ENCODE measurements around the gene CASP2.
A peak's percentile ranks its signal among the peaks of the same experiment; 100 is the strongest.

The CASP2 gene

GRCh38 chr7:143287935-143288826, at the start of gene CASP2:
Gene CASP2, plus strand, starts transcription at chr7:143288351. Its CDS starts 105 bp downstream, at chr7:143288456.
- DNase-seq (ENCODE audit: low spot score) = peak; percentile 97

- no peak for DNase-seq (ENCODE audit: low spot score)
Observed at GRCh38 chr7:143239813-143240212, 48.3 kb upstream of the CASP2 start.

DNA sequence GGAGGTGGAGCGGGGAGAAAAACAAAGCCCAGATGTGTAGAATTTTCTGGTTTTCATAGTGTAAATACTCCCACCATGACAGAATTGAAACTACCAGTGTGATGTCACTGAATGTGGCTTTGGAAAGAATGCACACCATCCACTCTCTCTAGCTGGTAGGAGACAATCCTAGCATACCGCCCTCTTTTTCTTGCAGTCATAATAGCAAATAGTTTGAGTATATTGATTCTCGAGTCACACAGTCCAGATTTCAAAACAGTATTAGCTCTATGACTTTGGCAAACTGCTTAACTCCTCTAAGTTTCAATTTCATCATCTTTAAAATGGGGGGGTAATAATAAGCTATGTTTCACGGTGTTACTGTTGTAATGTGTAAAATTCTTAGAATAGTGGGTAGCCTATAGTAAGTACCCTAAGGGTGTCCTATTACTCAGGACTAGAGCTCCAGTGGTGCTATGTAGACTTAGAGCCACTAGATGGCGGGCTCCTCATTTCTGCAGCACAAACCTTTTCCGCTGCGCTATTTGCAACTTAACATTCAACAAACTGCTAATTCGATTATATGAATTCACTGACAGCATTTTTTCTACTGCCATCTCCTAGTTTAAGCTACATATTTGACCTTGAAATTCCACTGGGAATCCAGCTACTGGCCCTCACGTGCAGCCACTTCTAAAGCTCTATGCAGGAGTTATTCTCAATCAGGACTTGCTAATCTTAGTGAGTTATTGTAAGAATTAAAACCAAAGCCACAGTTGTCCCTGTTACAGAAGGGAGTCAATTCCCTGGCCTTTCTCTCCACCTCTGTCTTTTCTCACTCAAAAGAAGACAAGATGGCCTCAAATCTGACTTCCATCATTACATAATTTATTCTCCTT, 47.6 kb upstream of the CASP2 start:
- DNase-seq (ENCODE audit: low spot score) = peak; percentile 90

DNA sequence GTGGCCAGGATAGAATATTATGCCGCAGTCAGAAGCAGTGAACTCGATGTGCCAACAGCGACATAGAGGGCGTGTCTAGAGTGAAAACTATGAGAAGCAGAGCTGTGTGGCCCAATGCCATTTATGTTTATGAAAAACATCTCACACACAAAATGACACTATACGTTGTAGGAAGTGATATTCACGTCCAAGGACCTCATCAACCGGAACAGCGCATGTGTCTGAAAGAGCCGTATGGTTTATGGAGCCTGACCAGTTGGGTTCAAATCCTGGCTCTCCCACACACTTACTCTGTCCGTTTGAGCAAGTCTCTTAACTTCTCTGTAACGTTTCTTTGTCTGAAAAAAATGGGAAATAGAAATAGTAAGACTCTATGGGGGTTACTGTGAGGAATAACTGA, 45.8 kb upstream of the CASP2 start:
- DNase-seq (ENCODE audit: low spot score) = no peak

- DNase-seq (ENCODE audit: low spot score) = no peak
Observed at GRCh38 chr7:143243111-143243510, 45.0 kb upstream of the CASP2 start.

- no peak for DNase-seq (ENCODE audit: low spot score)
Observed at GRCh38 chr7:143243614-143244013, 44.5 kb upstream of the CASP2 start.

DNA sequence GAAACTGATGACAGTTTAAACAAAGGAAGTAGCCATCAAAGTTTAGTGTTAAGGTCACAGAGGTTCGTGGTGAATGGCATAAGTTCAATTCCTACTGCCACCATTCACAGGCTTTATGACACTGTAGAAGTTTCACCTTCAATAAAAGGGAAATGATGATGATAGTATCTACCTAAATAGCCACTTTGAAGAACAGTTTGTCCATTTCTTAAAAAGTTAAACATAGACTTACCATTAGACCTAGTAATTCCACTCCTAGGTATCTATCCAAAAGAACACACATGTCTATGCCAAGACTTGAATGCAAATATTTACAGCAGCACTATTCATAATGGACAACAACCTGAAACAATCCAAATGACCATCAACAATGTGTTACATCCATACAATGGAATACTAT, 43.8 kb upstream of the CASP2 start:
- DNase-seq (ENCODE audit: low spot score) = no peak

DNA sequence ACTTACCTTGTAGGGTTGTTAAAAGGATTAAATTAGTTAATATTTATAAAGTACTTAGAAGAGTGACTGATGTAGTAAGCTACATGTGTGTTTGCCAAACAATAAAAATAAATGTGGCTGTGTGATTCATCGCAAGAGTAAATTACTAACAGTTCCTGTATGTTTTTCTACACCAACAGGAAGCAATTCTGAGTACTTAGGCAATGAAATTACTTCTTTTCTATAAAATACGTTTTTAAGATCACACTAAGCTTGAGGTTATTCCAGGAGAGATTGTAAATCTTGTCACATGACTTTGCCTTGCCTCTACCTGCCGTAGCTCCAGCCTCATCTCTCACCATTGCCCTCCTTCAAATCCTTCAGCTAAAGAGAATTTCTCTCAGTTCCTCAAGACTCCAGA, 43.0 kb upstream of the CASP2 start:
- no peak for DNase-seq (ENCODE audit: low spot score)

- DNase-seq (ENCODE audit: low spot score) = no peak
Observed at GRCh38 chr7:143247372-143247771, 40.8 kb upstream of the CASP2 start.

DNA sequence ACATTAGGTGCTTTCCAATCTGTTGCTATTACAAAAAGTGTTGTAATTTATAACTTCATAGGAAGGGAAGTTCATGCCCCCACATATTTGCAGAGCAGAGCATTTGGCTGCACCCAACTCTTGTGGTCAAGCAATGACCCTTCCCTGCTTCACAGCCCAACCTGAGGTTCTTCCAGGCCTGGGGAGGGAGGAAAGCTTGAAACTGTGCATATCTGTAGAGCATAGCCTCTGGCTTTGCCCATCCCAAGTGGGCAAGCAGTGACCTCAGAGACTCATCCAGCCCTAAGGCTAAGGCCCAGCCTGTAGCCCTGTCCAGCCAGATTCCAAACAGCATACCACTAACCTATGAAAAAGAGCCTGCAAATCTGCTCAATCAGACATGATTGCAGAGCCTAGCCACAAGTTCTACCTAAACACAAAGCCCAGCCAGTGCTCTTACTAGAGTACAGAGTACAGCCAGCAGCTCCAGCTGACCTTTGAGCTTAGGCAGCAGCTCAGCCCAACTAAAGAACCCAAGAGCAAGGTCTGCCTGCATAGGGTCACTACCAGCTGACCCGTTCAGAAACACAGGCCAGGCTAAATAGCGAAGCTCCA, 39.3 kb upstream of the CASP2 start:
- no peak for DNase-seq (ENCODE audit: low spot score)

GRCh38 chr7:143250199-143250598, 38.0 kb upstream of the CASP2 start:
- no peak for DNase-seq (ENCODE audit: low spot score)

DNA sequence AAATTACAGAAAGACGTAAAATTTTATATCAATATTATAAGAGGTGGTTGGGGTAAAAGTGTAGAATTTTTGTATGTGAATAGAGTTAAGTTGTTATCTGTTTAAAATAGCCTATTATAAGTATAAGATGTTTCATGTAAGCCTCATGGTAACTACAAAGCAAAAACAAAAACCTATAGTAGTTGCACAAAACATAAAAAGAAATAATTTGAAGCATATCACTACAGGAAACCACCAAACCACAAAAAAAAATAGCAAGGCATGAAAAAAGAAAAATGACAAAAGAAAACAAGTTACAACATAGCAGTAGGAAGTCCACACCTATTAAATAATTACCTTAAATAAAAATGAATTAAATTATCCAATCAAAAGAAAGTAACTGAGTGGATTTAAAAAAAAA, 37.3 kb upstream of the CASP2 start:
- DNase-seq (ENCODE audit: low spot score) = no peak

- no peak for DNase-seq (ENCODE audit: low spot score)
Observed at GRCh38 chr7:143252006-143252405, 36.1 kb upstream of the CASP2 start.

DNA sequence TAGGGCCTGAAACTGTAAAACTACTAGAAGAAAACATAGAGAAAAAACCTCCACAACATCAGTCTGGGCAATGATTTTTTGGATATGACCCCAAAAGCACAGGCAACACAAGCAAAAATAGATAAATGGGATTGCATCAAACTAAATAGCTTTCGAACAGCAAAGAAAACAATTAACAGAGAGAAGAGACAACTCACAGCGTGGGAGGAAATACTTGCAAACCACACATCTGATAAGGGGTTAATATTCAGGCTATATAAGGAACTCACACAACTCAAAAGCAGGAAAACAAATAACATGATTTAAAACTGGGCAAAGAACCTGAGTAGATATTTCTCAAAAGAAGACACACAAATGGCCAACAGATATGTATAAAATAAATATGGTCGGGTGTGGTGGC, 32.6 kb upstream of the CASP2 start:
- no peak for DNase-seq (ENCODE audit: low spot score)

GRCh38 chr7:143256325-143256724, 31.8 kb upstream of the CASP2 start:
- DNase-seq (ENCODE audit: low spot score) = no peak

- no peak for DNase-seq (ENCODE audit: low spot score)
Observed at GRCh38 chr7:143256932-143257331, 31.2 kb upstream of the CASP2 start.

DNA sequence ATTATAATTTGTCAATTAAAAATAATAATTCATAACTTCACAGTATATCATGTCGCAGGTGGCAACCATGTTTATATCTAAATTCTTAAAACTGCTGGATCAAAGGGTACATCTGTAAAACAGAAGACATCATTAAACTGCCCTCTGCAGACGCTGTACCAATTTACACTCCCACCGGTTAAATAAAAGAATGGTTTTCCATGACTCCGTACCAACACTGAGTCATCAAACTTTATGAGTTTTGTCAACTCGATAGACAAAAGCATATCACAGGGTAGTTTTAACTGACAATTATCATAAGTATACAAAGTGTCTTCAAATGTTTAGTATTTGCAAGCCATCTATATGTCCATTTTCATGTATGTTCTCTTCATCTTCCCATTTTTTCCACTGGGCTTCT, 30.6 kb upstream of the CASP2 start:
- DNase-seq (ENCODE audit: low spot score) = no peak

- DNase-seq (ENCODE audit: low spot score) = no peak
Observed at GRCh38 chr7:143258831-143259230, 29.3 kb upstream of the CASP2 start.

DNA sequence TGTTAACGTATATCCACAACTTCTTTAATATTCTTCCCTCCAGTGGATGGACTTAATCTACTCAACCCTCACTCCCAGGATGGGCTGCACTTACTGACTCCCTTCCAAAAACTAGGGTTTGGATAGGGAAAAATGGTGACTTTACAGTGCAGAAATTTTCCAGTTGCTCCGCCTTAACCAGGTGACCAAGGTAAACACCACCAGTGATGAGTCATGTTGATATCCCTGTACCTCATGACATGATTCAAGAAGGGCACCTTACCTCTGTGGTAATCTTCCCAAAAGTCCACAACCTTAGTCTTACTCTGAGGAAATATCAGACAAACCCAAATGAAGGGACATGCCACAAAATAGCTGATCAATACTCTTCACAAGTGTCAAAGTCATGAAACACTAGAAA, 28.4 kb upstream of the CASP2 start:
- no peak for DNase-seq (ENCODE audit: low spot score)

DNA sequence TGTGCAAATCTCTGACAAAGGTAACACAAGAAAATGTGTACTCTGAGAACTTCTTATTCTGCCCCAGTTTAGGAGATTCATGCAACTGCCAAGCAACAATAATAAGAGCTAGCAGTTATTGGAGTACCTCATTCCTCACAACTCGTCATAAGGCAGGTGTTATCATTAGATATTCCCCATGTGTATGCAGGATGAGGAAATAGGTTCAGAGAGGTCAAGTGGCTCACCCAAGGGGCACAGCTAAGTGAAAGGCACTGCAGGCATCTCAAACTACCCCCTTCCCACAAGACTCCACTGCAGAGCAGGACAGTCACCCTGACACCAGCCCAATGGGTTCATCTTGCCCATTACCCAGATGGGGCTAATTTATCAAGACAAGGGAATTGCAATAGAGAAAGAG, 26.2 kb upstream of the CASP2 start:
- DNase-seq (ENCODE audit: low spot score) = no peak

DNA sequence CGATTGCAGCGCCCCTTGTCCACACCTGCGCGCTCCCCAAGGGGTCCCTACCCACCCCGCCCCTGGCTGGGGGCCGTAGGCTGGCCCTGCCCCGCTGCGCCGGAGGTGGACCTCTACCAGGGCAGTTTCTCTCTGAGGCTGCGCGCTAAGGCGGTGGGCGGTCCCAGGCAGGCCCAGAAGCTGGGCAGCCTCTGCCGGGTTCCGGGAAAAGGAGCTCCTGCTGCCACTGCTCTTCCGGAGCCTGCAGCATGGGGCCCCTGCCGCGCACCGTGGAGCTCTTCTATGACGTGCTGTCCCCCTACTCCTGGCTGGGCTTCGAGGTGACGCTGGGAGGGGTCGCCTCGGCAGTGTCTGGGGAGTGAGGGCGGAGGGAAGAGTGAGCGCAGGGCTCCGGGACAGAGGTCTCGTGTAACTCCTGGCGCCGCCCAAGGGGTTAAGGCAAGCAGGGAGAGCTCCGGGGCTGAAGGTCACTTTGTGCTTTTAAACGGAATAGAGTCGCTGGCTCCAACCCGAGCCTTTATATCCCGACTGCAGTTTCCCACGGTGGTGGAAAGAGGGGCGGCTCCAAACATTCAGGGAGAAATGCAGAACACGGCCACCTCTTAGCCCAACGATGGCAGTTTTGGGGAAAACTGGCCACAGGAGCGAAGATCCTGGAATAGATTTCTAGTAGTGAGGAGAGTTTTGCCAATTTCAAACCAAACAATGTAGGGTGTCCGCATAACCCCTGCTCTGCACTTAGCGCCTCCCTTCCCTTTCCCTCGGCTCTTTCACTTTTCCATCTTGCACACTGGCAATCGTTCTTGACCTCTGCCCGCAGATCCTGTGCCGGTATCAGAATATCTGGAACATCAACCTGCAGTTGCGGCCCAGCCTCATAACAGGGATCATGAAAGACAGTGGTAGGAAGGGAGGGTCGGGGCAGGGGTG, 24.6 kb upstream of the CASP2 start, which contains the start of gene GSTK1:
Gene GSTK1 (plus strand): TSS at position 176 of the 930 bp plus-strand sequence. CDS start 73 bp downstream, at position 249.
- DNase-seq (ENCODE audit: low spot score) = peak; percentile 72
